Neural cell (in vitro differentiated cells): ENCODE results near the gene PLXDC2. TPM values are rescaled to one million over a fixed set of nuclear protein-coding genes. Genes with fewer than 3 reads are reported as not detected.

Experiments used
- H2AFZ ChIP-seq: fragments of 200-600, 300-800 bp; sonication (generic), shearing (Covaris generic); 2 replicates; pipeline ENCODE4 v1.6.0; 2014; ENCODE audit warnings: low read depth, mild to moderate bottlenecking, antibody characterized with exemption, low read length, moderate library complexity
- H3F3A ChIP-seq: fragments of 200-600 bp; shearing (Covaris generic); 2 replicates; pipeline ENCODE4 v1.6.1; 2016; ENCODE audit warnings: mild to moderate bottlenecking, moderate library complexity, mixed read lengths, antibody characterized with exemption, low read length; ENCODE audit not compliant: insufficient read depth, poor library complexity, severe bottlenecking
- H3K27ac ChIP-seq: fragments of 200-600, 300-800 bp; sonication (generic), shearing (Covaris generic); 2 replicates; pipeline ENCODE4 v1.5.1; 2014; ENCODE audit warnings: mild to moderate bottlenecking, low read length, moderate library complexity
- H3K27me3 ChIP-seq: fragments of 300-800, 200-600 bp; sonication (generic), shearing (Covaris generic); 2 replicates; pipeline ENCODE4 v1.6.0; 2014; ENCODE audit warnings: mild to moderate bottlenecking, low read depth, low read length, moderate library complexity; ENCODE audit not compliant: insufficient read depth
- H3K36me3 ChIP-seq: fragments of 300-800, 200-600 bp; sonication (generic), shearing (Covaris generic); 2 replicates; pipeline ENCODE4 v1.5.1; 2014; ENCODE audit warnings: mild to moderate bottlenecking, antibody characterized with exemption, low read length, moderate library complexity; ENCODE audit not compliant: insufficient read depth
- H3K4me2 ChIP-seq: fragments of 300-800, 200-600 bp; sonication (generic), shearing (Covaris generic); 2 replicates; pipeline ENCODE4 v1.6.0; 2014; ENCODE audit warnings: mild to moderate bottlenecking, low read length
- H3K4me3 ChIP-seq: fragments of 300-800, 200-600 bp; sonication (generic), shearing (Covaris generic); 2 replicates; pipeline ENCODE4 v1.5.1; 2014; ENCODE audit warnings: mild to moderate bottlenecking, low read length, moderate library complexity
- H3K79me2 ChIP-seq: fragments of 200-600 bp; shearing (Covaris generic); replicated peaks from 2 replicates; pipeline ENCODE4 v1.6.0; 2014; ENCODE audit warnings: mild to moderate bottlenecking, low read length, moderate library complexity; ENCODE audit not compliant: insufficient read depth
- H3K9ac ChIP-seq: fragments of 300-800, 200-600 bp; sonication (generic), shearing (Covaris generic); 2 replicates; pipeline ENCODE4 v1.6.1; 2016; ENCODE audit warnings: mild to moderate bottlenecking, low read length, mixed read lengths
- H3K9me2 ChIP-seq: fragments of 200-600 bp; shearing (Covaris generic); 2 replicates; pipeline ENCODE4 v1.6.1; 2016; ENCODE audit warnings: mild to moderate bottlenecking, low read length, mixed read lengths; ENCODE audit not compliant: insufficient read depth
- H3K9me3 ChIP-seq: fragments of 200-600, 300-800 bp; sonication (generic), shearing (Covaris generic); 2 replicates; pipeline ENCODE4 v1.6.1; 2016; ENCODE audit warnings: mild to moderate bottlenecking, mixed run types, low read length, moderate library complexity, mixed read lengths
- H4K20me1 ChIP-seq: fragments of 200-600 bp; shearing (Covaris generic); 2 replicates; pipeline ENCODE4 v1.6.1; 2016; ENCODE audit warnings: mild to moderate bottlenecking, mixed run types; ENCODE audit not compliant: insufficient read depth
- CTCF ChIP-seq: fragments of 450-650 bp; IDR thresholded peaks from 2 replicates; pipeline ENCODE4 v1.5.1; 2014; ENCODE audit warnings: antibody characterized with exemption, mild to moderate bottlenecking, moderate library complexity; ENCODE audit not compliant: poor library complexity, severe bottlenecking
- EP300 ChIP-seq: fragments of 450-650 bp; conservative IDR thresholded peaks from 2 replicates; pipeline ENCODE4 v1.6.1; 2014; ENCODE audit warnings: antibody characterized with exemption, mild to moderate bottlenecking, moderate library complexity; ENCODE audit not compliant: poor library complexity, severe bottlenecking
- EZH2 ChIP-seq: fragments of 200-600, 300-800 bp; shearing (Covaris generic), sonication (generic); IDR thresholded peaks from 2 replicates; pipeline ENCODE4 v1.6.1; 2014; ENCODE audit warnings: antibody characterized with exemption, low read length, borderline replicate concordance, mild to moderate bottlenecking; ENCODE audit not compliant: insufficient read depth, poor library complexity, severe bottlenecking
- MXI1 ChIP-seq: fragments of 450-650 bp; conservative IDR thresholded peaks from 2 replicates; pipeline ENCODE4 v1.6.1; 2014; ENCODE audit warnings: antibody characterized with exemption, mild to moderate bottlenecking; ENCODE audit not compliant: poor library complexity, severe bottlenecking
- POLR2AphosphoS5 ChIP-seq: IDR thresholded peaks from 2 replicates; pipeline ENCODE4 v1.6.1; 2012
- RAD21 ChIP-seq: fragments of 450-650 bp; conservative IDR thresholded peaks from 2 replicates; pipeline ENCODE4 v1.6.1; 2014; ENCODE audit warnings: antibody characterized with exemption, mild to moderate bottlenecking, moderate library complexity
- REST ChIP-seq: IDR thresholded peaks from 2 replicates; pipeline ENCODE4 v1.6.1; 2012; ENCODE audit warnings: borderline replicate concordance
- SMC3 ChIP-seq: fragments of 450-650 bp; conservative IDR thresholded peaks from 2 replicates; pipeline ENCODE4 v1.6.1; 2014; ENCODE audit warnings: antibody characterized with exemption, mild to moderate bottlenecking, moderate library complexity; ENCODE audit not compliant: poor library complexity
- TAF1 ChIP-seq: IDR thresholded peaks from 2 replicates; pipeline ENCODE4 v1.6.1; 2012; ENCODE audit warnings: low read depth
- polyA plus RNA-seq: library from polyadenylated mRNA; depleted of rRNA; stranded (reverse); fragments of >200 nt; gene quantifications from 2 replicates; pipeline ENCODE4 v1.2.3, GENCODE V29; 2014

PLXDC2 gene
- polyA plus RNA-seq, 1 donor from 2014 or later, result 2.3 TPM

- H2AFZ ChIP-seq, result no peak overlapping the region
- no peak for TF ChIP-seq EZH2
- TF ChIP-seq REST, result no peak
- no peak for TF ChIP-seq MXI1
- TF ChIP-seq EP300, result no peak
- TF ChIP-seq TAF1, result no peak
- TF ChIP-seq RAD21, result no peak
- no peak for TF ChIP-seq SMC3
- no peak for TF ChIP-seq CTCF
- TF ChIP-seq POLR2AphosphoS5, result no peak
- no peaks in the 10 kb centered on the region for H3K9me3 ChIP-seq
- H4K20me1 ChIP-seq, result no peaks in the 10 kb centered on the region
- H3K4me3 ChIP-seq, result no peak overlapping the region
- H3K9me2 ChIP-seq, result no peaks in the 10 kb centered on the region
- H3K27ac ChIP-seq, result no peak overlapping the region
- no peaks in the 10 kb centered on the region for H3K27me3 ChIP-seq
- no peaks in the 10 kb centered on the region for H3K79me2 ChIP-seq
- no peaks in the 10 kb centered on the region for H3F3A ChIP-seq
- no peak overlapping the region for H3K9ac ChIP-seq
- no peak overlapping the region for H3K4me2 ChIP-seq
- no peaks in the 10 kb centered on the region for H3K36me3 ChIP-seq
These were observed 155.3 kb downstream of the PLXDC2 start for GRCh38 chr10:19971343-19972052.

- Histone ChIP-seq H3K27me3 (no peaks in the 10 kb centered on the region), H3K9me3 (no peaks in the 10 kb centered on the region), H3K79me2 (no peaks in the 10 kb centered on the region), H3K9me2 (no peaks in the 10 kb centered on the region), H3F3A (no peaks in the 10 kb centered on the region), H3K4me3 (no peak overlapping the region), H2AFZ (no peak overlapping the region), H3K27ac (no peak overlapping the region), H3K4me2 (no peak overlapping the region), H3K9ac (no peak overlapping the region), H4K20me1 (no peaks in the 10 kb centered on the region), H3K36me3 (no peaks in the 10 kb centered on the region)
- no peak for TF ChIP-seq TAF1
These were observed 157.9 kb downstream of the PLXDC2 start for GRCh38 chr10:19974138-19974537.
